ENCODE data around the gene ERICH6B.

DNA sequence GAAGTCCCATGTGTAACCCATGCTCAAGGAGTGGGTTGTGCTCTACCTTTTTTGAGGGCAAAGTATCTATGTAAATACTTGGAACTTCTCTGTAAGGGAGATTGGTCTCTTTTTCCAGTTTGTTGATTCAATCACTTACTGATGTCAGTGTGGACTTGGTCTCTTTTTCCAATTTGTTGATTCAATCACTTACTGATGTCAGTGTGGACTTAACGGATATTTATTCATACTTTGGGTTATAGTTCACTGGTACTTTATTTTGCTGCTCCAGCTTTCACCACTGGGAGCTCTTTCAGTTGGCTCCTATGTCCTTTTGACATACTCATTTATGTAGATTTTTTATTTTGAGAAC is 114.4 kb downstream of the ERICH6B start:
- TF ChIP-seq, protein P1, sequence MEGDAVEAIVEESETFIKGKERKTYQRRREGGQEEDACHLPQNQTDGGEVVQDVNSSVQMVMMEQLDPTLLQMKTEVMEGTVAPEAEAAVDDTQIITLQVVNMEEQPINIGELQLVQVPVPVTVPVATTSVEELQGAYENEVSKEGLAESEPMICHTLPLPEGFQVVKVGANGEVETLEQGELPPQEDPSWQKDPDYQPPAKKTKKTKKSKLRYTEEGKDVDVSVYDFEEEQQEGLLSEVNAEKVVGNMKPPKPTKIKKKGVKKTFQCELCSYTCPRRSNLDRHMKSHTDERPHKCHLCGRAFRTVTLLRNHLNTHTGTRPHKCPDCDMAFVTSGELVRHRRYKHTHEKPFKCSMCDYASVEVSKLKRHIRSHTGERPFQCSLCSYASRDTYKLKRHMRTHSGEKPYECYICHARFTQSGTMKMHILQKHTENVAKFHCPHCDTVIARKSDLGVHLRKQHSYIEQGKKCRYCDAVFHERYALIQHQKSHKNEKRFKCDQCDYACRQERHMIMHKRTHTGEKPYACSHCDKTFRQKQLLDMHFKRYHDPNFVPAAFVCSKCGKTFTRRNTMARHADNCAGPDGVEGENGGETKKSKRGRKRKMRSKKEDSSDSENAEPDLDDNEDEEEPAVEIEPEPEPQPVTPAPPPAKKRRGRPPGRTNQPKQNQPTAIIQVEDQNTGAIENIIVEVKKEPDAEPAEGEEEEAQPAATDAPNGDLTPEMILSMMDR (IDR thresholded peaks at IDR 0.05; ENCODE audit: borderline replicate concordance, extremely low read depth, low read length, poor library complexity, severe bottlenecking), result no peak
- TF ChIP-seq EZH2 (IDR thresholded peaks at IDR 0.05; ENCODE audit: borderline replicate concordance, low read depth, low read length, severe bottlenecking), result no peak

Data from DND-41 (cell line).